Sigmoid colon (tissue), 4 donors: ENCODE results near the gene SORCS2.

Source experiments
- CTCF ChIP-seq, 4 experiments: fragments of 450-650 bp in 3 of 4; fragments of 200-600 bp in 1 of 4; IDR thresholded peaks; one replicate each; pipeline ENCODE4 v1.5.1; 2016 to 2019; ENCODE audit warnings: antibody characterized with exemption in 4 of 4, mild to moderate bottlenecking in 3 of 4, moderate library complexity in 2 of 4
- EP300 ChIP-seq, 4 donors: sonication (generic); formaldehyde crosslinking; IDR thresholded peaks; one replicate each; pipeline ENCODE4 v1.6.1; 2017; ENCODE audit warnings: antibody characterized with exemption in 4 of 4
- POLR2A ChIP-seq, 2 donors: fragments of 450-650 bp; IDR thresholded peaks; one replicate each; pipeline ENCODE4 v1.6.1; 2016; ENCODE audit warnings: antibody characterized with exemption in 2 of 2, mild to moderate bottlenecking in 2 of 2, moderate library complexity in 2 of 2
- POLR2AphosphoS5 ChIP-seq, 4 donors: sonication (generic); formaldehyde crosslinking; IDR thresholded peaks; one replicate each; pipeline ENCODE4 v1.6.1; 2017; ENCODE audit warnings: antibody characterized with exemption in 4 of 4

DNA sequence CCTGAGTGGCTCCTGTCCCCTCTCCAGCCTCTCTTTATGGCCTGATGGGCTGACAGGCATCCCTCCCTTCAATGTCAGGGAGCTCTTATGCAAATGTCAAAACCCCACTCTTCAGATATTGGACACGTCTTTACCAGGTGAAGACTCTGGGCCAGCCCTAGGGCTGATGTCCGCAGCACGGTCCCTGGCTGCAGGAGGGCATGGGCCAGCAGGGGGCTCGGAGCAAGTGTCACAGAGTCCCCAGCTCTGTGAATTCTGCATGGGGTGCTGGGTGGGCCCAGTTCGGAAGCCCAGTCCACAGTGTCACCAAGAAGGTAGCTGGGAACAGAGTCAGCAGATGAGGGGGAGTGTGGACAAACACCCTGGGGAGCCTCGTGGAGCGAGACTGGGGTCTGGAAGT lies 282.0 kb downstream of the SORCS2 start:
- no peak for TF ChIP-seq POLR2A (IDR thresholded peaks at IDR 0.05)
- no peak for TF ChIP-seq CTCF (IDR thresholded peaks at IDR 0.05)
- TF ChIP-seq EP300 (IDR thresholded peaks at IDR 0.05), result no peak
- no peak for TF ChIP-seq POLR2AphosphoS5 (IDR thresholded peaks at IDR 0.05)
